ENCODE results near the gene TTC7B.

TTC7B gene

DNA sequence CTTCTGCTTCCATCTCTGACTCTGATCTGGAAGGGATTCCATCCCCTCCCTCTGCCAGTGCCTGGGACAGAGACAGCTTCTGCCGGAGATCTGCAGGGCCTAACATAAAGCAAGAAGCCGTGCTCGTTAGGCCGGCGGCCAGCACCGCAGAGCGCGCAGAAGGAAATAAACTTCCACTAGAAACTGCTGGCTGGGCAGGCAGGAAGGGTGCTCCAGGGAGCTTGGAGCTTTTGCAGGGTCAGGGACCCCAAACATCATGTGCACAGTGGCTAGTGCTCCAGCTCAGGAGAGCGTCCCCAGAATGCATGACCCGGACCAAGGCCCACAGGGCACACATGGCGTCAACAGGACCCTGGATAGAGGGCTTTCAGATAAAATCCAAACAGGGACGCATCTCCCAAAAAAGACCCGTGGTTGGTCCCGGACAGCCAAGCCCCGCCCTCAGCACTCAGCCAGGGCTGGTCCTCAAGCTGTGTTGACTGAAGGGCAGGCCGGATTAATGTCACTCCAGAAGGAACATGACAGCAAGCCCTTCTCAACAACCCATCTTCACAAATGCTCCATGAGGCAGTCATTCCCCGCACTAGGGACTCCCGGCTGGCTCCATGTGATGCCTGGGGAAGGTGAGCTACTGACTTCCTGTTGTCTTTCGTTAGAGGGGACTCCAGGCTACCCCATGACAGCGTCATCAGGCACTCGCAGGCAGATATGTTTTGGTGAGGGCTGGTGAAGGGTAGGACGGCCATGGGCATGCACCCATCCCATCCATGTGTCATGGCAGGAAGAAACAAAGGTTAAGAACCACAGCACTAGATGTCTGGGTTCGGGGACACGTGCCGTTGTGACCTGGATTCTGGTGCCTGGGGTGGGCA lies 297.9 kb downstream of the TTC7B start:
- TF ChIP-seq GATA2 (IDR thresholded peaks at IDR 0.05; ENCODE audit: low read depth, low read length), result no peak

DNA sequence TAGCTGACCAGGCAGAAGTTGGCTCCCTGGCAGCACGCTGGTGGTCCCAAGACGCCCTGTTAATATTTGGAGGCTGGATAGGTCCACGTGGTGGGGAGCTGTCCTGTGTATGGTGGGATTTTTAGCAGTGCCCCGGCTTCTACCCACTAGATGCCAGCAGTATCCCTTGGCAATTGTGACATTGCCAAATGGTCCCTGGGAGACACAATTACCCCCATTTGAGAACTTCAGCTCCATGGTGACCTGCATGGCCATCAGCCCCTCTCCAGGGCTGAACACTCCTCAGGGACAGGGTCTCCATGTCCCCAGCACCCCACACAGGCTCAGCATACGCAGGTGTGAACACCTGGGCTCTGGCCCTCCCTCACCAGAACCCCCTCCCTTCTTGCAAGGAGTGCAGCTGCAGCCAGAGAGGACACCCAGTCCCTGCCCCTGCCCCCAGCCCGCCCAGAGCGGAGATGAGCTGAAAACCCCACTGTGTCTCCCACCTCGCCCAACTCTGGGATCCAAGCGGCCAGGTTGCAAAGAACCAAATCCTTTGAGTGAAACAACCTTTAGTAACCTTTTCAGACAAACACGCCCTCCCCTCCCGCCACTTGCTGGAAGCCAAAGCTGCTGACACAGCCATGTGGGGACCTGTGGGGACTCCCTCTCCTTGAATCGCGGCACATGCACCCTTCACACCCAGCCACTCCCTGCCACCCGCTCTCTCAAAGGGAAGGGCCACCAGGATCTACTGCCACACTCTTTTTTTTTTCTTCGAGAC lies 299.0 kb downstream of the TTC7B start:
- TF ChIP-seq GATA3 (IDR thresholded peaks at IDR 0.05; ENCODE audit: low read depth, low read length), result no peak
- TF ChIP-seq GATA2 (IDR thresholded peaks at IDR 0.05; ENCODE audit: low read depth, low read length), result no peak

DNA sequence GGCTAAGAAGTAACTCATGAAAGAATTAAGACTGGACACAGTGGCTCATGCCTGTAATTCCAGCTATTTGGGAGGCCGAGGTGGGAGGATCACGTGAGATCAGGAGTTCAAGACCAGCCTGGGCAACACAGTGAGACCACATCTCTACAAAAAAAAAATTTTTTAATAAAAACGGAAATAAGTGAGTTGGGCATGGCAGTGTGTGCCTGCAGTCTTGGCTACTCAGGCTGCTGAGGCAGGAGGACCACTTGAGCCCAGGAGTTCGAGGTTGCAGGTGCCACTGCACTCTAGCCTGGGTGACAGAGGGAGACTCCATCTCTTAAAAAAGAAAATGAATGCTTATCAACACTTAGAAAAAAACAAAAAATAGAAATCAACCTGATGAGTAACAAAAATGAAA lies 301.7 kb downstream of the TTC7B start:
- TF ChIP-seq GATA2 (IDR thresholded peaks at IDR 0.05; ENCODE audit: low read depth, low read length) (no peak), GATA3 (IDR thresholded peaks at IDR 0.05; ENCODE audit: low read depth, low read length) (no peak)

DNA sequence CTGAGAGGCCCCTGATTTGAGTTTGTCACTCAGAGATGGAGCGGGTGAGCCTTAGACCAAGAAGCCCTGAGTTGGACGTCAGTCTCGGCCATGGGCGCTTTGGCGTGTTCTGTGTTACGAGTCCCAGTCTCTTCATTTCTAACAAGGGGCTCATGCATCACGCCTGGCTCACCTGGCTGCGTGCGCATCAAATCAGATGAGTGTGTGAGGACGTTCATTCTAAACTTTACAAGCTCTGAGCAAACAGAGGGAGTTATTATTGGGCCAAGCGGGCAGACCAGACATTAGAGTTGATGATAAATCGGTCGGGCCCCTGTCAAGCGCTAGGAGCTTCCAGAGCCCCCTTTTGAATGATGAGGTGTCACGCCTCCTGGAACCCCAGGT lies 302.2 kb downstream of the TTC7B start:
- TF ChIP-seq GATA3 (IDR thresholded peaks at IDR 0.05; ENCODE audit: low read depth, low read length) (no peak), GATA2 (IDR thresholded peaks at IDR 0.05; ENCODE audit: low read depth, low read length) (no peak)

DNA sequence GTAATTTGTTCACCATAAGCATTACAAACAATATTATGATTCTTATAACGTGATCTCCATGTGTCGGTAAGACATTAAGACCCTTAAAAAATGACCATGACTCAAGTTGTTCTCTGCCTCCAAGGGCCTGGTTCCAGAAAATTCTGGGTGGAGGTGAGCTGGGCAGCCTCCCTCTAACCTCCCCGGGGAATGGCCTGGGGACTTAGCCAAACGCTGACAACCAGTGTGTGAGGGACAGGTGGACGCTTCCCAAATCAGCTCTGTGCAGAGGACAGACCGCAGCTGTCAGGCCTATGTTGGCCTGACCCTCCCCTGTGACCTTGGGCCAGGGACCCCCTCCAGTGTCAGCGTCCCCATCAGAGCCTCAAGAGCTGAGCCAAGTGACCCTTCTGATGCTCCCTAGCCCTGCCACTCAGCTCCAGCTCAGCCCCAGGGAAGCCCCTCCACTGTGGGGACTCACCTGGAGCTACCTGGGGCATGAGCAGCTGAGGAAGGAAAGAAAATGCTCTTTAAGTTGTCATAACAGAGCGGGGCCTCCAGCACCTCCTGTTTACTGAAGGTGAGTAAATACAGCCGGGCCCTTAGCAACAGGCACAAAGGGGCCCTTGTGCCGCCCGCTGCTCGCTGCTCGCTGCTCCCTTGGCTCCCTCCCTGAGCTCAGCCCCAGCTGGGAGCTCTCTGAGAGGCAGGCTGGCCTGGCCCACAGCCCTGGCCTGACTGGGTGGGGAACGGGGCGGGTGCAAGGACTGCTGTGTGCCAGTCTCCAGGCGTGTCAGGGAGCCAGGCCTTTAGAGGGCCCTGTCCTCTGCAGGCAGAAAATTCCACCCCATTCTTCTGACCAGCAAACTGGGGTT lies 302.8 kb downstream of the TTC7B start:
- TF ChIP-seq GATA2 (IDR thresholded peaks at IDR 0.05; ENCODE audit: low read depth, low read length) (no peak), GATA3 (IDR thresholded peaks at IDR 0.05; ENCODE audit: low read depth, low read length) (no peak)

DNA sequence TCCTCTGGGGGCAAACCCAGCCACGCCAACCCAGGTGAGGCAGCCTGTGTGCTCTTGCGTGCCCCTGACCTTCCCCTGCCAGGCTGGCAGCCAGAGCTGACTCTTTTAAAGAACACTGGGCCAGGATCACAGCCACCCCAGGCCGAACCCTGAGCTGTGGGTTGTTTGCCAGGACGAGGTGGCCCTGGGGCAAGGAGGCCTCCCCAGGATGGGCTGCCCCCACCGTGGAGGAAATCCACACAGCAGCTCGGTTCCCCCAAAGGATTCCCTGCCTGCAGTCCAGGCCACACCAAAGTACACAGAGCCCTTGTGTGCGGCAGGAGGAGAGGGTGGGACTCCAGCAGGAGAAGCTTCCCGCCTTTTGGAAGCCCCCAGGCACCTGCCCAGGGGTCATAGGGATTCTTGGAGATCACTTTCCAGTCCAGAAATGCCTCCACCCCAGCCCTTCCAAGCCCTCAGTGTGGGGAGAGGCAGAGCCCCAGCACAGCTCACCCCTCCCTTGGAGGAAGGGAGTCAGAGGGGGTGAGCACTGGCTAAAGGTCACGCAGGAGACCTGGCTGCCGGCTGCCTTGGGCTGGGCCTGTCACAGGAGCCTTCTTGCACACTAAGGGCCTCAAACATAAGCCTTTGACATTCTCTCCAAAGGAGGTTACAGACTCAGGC lies 303.8 kb downstream of the TTC7B start:
- no peak for TF ChIP-seq GATA3 (IDR thresholded peaks at IDR 0.05; ENCODE audit: low read depth, low read length)
- TF ChIP-seq GATA2 (IDR thresholded peaks at IDR 0.05; ENCODE audit: low read depth, low read length), result no peak

DNA sequence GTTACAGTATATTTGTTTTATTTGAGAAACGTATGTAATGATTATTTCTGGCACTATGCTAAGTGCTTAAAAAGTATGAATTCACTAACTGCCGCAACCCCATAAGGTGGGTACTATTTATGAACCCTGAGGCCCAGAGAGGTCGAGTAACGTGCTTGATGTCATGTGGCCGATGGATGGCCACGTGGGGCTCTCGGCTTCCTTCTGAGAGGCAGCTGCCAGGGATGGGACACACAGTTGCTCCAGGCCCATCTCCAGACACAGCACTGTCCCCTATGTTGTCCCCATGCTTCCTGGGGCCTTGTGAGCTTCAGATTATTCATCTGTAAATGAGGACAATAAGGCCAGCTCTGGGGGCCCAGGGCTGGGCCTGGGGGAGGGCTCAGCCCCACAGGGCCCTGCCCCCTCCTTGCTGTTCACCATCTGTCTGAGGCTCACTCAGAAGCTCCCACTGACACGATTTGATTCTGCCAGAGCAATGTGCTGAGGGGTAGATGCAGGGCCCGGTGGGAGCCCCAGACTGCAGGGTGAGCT lies 304.4 kb downstream of the TTC7B start:
- TF ChIP-seq GATA3 (IDR thresholded peaks at IDR 0.05; ENCODE audit: low read depth, low read length) (no peak), GATA2 (IDR thresholded peaks at IDR 0.05; ENCODE audit: low read depth, low read length) (no peak)

DNA sequence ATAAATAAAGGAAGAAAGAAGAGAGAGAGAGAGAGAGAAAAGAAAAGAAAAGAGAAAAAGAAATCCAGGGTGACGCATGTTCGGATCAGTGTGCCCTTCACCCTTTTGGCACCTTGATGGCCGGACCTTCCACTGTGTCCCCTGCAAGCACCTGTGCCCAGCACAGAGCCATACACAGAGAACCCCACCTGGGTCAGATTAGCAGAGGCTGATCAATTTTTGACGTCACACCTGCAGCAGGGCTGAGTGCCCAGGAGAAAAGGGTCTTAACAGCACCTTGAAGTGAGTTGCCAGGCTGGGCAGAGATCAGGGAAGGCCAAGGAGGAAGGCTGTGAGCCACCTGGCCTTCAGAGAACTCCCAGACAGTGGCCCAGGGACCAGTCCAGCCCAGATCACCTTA lies 305.0 kb downstream of the TTC7B start:
- no peak for TF ChIP-seq GATA2 (IDR thresholded peaks at IDR 0.05; ENCODE audit: low read depth, low read length)

DNA sequence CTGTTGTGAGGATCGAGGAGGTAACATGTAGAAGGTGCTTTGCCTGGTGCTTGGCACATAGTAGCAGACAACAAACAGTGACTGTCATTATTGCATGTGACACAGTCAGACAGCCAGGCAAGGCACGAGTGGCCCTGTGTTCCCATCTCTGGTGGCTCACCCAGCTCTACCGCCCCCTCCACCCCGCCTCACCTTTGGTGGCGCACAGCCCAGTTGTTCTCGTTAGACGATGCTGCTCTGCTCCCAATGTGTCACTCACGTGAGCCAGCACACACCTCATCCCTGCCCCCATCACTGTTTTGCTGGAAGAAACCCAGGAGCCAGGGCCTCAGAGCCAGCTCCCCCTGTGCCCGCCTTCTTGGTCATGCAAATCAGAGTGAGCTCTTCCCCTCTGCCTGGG lies 306.1 kb downstream of the TTC7B start:
- no peak for TF ChIP-seq GATA3 (IDR thresholded peaks at IDR 0.05; ENCODE audit: low read depth, low read length)
- TF ChIP-seq GATA2 (IDR thresholded peaks at IDR 0.05; ENCODE audit: low read depth, low read length), result no peak

DNA sequence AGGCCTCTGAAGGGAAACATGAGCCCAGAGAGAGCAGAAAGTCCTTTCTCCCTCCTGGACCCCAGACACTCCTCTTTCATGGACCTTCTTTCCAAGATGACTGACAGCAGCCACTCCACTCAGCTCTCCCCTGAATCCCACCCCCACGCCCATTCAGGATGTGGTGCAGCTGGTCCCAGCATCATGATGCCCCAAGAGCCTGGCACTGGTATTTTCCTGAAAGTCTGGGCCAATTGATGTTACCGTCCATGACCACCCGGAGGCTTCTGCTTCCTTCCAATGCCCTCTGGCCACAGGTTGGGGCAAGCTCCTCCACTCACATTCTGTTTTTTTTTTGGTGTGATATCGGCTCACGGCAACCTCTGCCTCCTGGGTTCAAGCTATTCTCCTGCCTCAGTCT lies 306.8 kb downstream of the TTC7B start:
- no peak for TF ChIP-seq GATA3 (IDR thresholded peaks at IDR 0.05; ENCODE audit: low read depth, low read length)
- TF ChIP-seq GATA2 (IDR thresholded peaks at IDR 0.05; ENCODE audit: low read depth, low read length), result no peak

DNA sequence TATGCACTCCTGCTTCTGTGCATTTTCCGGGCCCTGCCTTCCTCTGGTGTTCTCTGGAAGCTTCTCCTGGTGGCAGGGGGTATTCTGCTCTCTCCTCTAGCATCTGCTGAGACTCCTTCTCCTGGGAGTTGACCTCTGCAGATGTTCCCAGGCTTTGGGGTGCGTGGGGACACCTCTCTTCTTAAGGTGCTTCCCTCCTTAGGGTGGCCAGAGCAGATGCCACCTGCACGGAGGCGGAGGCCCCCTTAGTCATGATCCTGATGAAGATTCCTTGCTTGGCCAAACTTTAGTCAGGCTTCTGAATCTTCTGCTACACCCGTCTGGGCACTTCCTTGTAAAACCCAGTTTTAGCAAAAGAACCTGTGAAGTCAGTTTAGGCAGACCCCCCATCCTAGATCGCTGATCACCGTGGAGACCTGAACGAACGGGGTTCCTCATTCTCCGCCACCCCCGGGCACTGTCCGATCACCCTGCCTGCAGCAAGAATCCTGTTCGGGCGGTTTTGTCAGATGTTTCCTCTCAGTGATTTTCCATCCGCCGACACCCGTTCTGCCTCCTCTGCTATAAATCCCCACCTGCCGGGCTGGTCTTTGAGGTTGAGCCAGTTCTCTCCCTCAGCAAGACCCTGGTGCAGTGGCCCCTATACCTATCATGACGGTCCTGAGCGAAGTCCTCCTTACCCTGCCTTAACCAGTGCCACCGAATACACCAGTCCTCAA lies 307.5 kb downstream of the TTC7B start:
- TF ChIP-seq GATA3 (IDR thresholded peaks at IDR 0.05; ENCODE audit: low read depth, low read length) (no peak), GATA2 (IDR thresholded peaks at IDR 0.05; ENCODE audit: low read depth, low read length) (no peak)

DNA sequence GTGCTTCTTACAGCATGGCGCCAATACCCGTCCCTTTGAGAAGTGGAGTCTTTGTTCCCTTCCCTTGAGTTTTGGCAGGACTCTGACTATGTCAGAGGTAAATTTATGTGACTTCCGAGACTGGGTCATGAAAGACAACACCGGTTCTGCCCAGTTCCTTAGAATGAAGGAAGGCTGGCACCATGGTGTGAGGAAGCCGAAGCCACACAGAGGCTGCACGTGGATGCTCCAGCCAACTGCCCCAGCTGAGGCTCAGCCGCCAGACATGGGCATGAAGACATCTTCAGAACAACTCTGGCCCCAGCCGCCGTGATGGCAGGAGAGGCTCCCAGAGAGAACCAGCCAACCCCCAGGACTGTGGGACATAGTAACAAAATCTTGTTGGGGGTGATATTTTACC lies 308.2 kb downstream of the TTC7B start:
- TF ChIP-seq GATA3 (IDR thresholded peaks at IDR 0.05; ENCODE audit: low read depth, low read length) (no peak), GATA2 (IDR thresholded peaks at IDR 0.05; ENCODE audit: low read depth, low read length) (no peak)

DNA sequence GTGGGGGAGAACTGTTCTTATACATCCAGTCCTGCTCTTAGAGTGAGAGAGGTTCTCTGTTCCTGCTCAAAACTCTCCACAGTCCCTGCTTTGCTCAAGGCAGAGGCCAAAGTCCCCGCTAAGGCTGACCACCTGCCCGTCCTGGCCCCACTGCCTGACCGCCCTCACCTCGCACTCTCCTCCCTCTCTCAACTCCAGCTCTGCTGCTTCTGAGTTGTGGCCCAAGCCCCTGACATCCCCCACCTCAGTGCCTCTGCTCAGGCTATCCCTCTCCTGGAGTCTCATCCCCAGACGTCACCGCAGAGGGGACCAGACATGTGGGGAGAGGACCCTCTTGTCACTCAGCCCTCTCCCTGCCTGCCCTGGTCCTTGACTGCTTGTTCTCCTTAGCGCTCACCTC lies 308.8 kb downstream of the TTC7B start:
- TF ChIP-seq GATA2 (IDR thresholded peaks at IDR 0.05; ENCODE audit: low read depth, low read length) (no peak), GATA3 (IDR thresholded peaks at IDR 0.05; ENCODE audit: low read depth, low read length) (no peak)
